DMS 273 (cell line): ENCODE results near the gene ETNK2.
A peak's percentile ranks its signal among the peaks of the same experiment; 100 is the strongest.
"Not testable (repeated sequence)": the region's sequence is repeated elsewhere in the genome, so short reads cannot be mapped to it uniquely, and the experiment has no call there.

Source experiments
- DNase-seq: peaks from one replicate; lab custom pipeline; 2025; ENCODE audit not compliant: unreplicated experiment; lab: John Stamatoyannopoulos, UW

Gene ETNK2

GRCh38 chr1:204103431-204103741, 48.5 kb downstream of the ETNK2 start:
- DNase-seq, result no peak

GRCh38 chr1:204102739-204103430, 49.0 kb downstream of the ETNK2 start:
- DNase-seq, result no peak

GRCh38 chr1:204102029-204102611, 49.7 kb downstream of the ETNK2 start:
- DNase-seq, result no peak

GRCh38 chr1:204099754-204100153, 52.1 kb downstream of the ETNK2 start:
- DNase-seq, result not testable (repeated sequence)

- DNase-seq, result no peak
Observed at GRCh38 chr1:204098683-204099082, 53.2 kb downstream of the ETNK2 start.

- no peak for DNase-seq
Observed at GRCh38 chr1:204096931-204097330, 54.9 kb downstream of the ETNK2 start.

- no peak for DNase-seq
Observed at GRCh38 chr1:204094856-204095634, 56.8 kb downstream of the ETNK2 start.

GRCh38 chr1:204094313-204094729, 57.5 kb downstream of the ETNK2 start:
- no peak for DNase-seq

- no peak for DNase-seq
Observed at GRCh38 chr1:204093781-204094180, 58.1 kb downstream of the ETNK2 start.

GRCh38 chr1:204093421-204093717, 58.5 kb downstream of the ETNK2 start:
- no peak for DNase-seq

GRCh38 chr1:204092632-204093420, 59.0 kb downstream of the ETNK2 start:
- DNase-seq, result no peak

GRCh38 chr1:204091787-204092312, 60.0 kb downstream of the ETNK2 start:
- no peak for DNase-seq

- DNase-seq, result no peak
Observed at GRCh38 chr1:204091066-204091465, 60.8 kb downstream of the ETNK2 start.

- DNase-seq, result not testable (repeated sequence)
Observed at GRCh38 chr1:204090132-204090531, 61.7 kb downstream of the ETNK2 start.

GRCh38 chr1:204089044-204089751, 62.6 kb downstream of the ETNK2 start:
- no peak for DNase-seq

- DNase-seq, result no peak
Observed at GRCh38 chr1:204088596-204088995, 63.2 kb downstream of the ETNK2 start.

GRCh38 chr1:204087893-204088528, 63.8 kb downstream of the ETNK2 start:
- DNase-seq, result peak; percentile 24

- DNase-seq, result no peak
Observed at GRCh38 chr1:204087181-204087892, 64.5 kb downstream of the ETNK2 start.

GRCh38 chr1:204085876-204086275, 66.0 kb downstream of the ETNK2 start:
- DNase-seq, result no peak
